Right atrium auricular region (tissue), 2 donors: ENCODE results near the gene RABEP2. TPM values are rescaled to one million over a fixed set of nuclear protein-coding genes. Genes with fewer than 3 reads are reported as not detected.

Experiments
- DNase-seq: peaks from one replicate; pipeline ENCODE4 v3.0.0-alpha.2; 2019; ENCODE audit warnings: low spot score
- H3K27ac ChIP-seq, 2 donors: fragments of 200-600 bp; sonication (generic); 1 replicate in 1 of 2; 2 replicates in 1 of 2; pipeline ENCODE4 v1.5.1; 2016 to 2019
- H3K27me3 ChIP-seq, 2 donors: fragments of 200-600 bp; sonication (generic); one replicate each; pipeline versions ENCODE4 v1.5.1 to v1.6.0; 2017 to 2019
- H3K36me3 ChIP-seq: fragments of 200-600 bp; sonication (generic); one replicate; pipeline ENCODE4 v1.5.1; 2016
- H3K4me1 ChIP-seq, 2 donors: fragments of 200-600 bp; sonication (generic); one replicate each; pipeline versions ENCODE4 v1.5.1 to v1.6.0; 2017 to 2019
- H3K4me3 ChIP-seq, 2 donors: fragments of 200-600 bp; sonication (generic); 1 replicate in 1 of 2; 2 replicates in 1 of 2; pipeline ENCODE4 v1.5.1; 2017 to 2019; ENCODE audit warnings: mild to moderate bottlenecking in 1 of 2, moderate library complexity in 1 of 2
- H3K9me3 ChIP-seq, 2 donors: fragments of 200-600 bp; sonication (generic); one replicate each; pipeline ENCODE4 v1.5.1; 2019
- CTCF ChIP-seq, 2 donors: fragments of 200-600 bp; sonication (generic); IDR thresholded peaks; one replicate each; pipeline ENCODE4 v1.5.1; 2019; ENCODE audit warnings: antibody characterized with exemption in 2 of 2
- total RNA-seq, 2 donors: library from RNA; depleted of rRNA; stranded (reverse); fragments of >200 nt; gene quantifications; one replicate each; pipeline ENCODE4 v1.1.0, GENCODE V29; 2016

Gene RABEP2
- total RNA-seq, 2 donors from 2014 or later, result 18.2 to 22.5 TPM

- Histone ChIP-seq H3K27me3 (no peaks in the 10 kb centered on the region), H3K4me1 (no peaks in the 10 kb centered on the region), H3K9me3 (no peaks in the 10 kb centered on the region), H3K27ac (no peak overlapping the region), H3K36me3 (peaks cover 7% of the 10 kb centered on the region), H3K4me3 (no peak overlapping the region)
- TF ChIP-seq CTCF (IDR thresholded peaks at IDR 0.05), result no peak
- no peak for DNase-seq
Observed at GRCh38 chr16:28899882-28900590, 25.0 kb downstream of the RABEP2 start.

- Histone ChIP-seq H3K9me3 (no peaks in the 10 kb centered on the region), H3K4me1 (no peaks in the 10 kb centered on the region), H3K36me3 (no peaks in the 10 kb centered on the region), H3K27me3 (no peaks in the 10 kb centered on the region), H3K27ac (no peak overlapping the region), H3K4me3 (no peak overlapping the region)
- no peak for DNase-seq
- TF ChIP-seq CTCF (IDR thresholded peaks at IDR 0.05), result no peak
Observed at GRCh38 chr16:28898942-28899341, 26.1 kb downstream of the RABEP2 start.

GRCh38 chr16:28898266-28898665, 26.8 kb downstream of the RABEP2 start:
- H3K27me3 ChIP-seq, result no peaks in the 10 kb centered on the region
- DNase-seq, result no peak
- no peaks in the 10 kb centered on the region for H3K4me1 ChIP-seq
- H3K27ac ChIP-seq, result no peak overlapping the region
- no peaks in the 10 kb centered on the region for H3K36me3 ChIP-seq
- no peaks in the 10 kb centered on the region for H3K9me3 ChIP-seq
- TF ChIP-seq CTCF (IDR thresholded peaks at IDR 0.05), result no peak
- no peak overlapping the region for H3K4me3 ChIP-seq

- Histone ChIP-seq H3K9me3 (no peaks in the 10 kb centered on the region), H3K27me3 (no peaks in the 10 kb centered on the region), H3K27ac (no peak overlapping the region), H3K36me3 (no peaks in the 10 kb centered on the region), H3K4me1 (no peaks in the 10 kb centered on the region), H3K4me3 (no peak overlapping the region)
- no peak for TF ChIP-seq CTCF (IDR thresholded peaks at IDR 0.05)
- DNase-seq, result no peak
Observed at GRCh38 chr16:28897826-28898225, 27.2 kb downstream of the RABEP2 start.

GRCh38 chr16:28895609-28896008, 29.4 kb downstream of the RABEP2 start:
- Histone ChIP-seq H3K36me3 (no peaks in the 10 kb centered on the region), H3K4me1 (no peaks in the 10 kb centered on the region), H3K27me3 (no peaks in the 10 kb centered on the region), H3K4me3 (no peak overlapping the region), H3K9me3 (no peaks in the 10 kb centered on the region), H3K27ac (no peak overlapping the region)
- no peak for TF ChIP-seq CTCF (IDR thresholded peaks at IDR 0.05)
- DNase-seq, result no peak

GRCh38 chr16:28893291-28893690, 31.7 kb downstream of the RABEP2 start:
- Histone ChIP-seq H3K9me3 (no peaks in the 10 kb centered on the region), H3K27ac (no peak overlapping the region), H3K4me3 (no peak overlapping the region), H3K27me3 (no peaks in the 10 kb centered on the region), H3K36me3 (no peaks in the 10 kb centered on the region), H3K4me1 (no peaks in the 10 kb centered on the region)
- TF ChIP-seq CTCF (IDR thresholded peaks at IDR 0.05), result no peak
- no peak for DNase-seq
